ENCODE results near the gene PTPRO. TPM values are rescaled to one million over a fixed set of nuclear protein-coding genes. Genes with fewer than 3 reads are reported as not detected.
A peak's percentile ranks its signal among the peaks of the same experiment; 100 is the strongest.

The PTPRO gene
- total and polyA plus RNA-seq, 10 of the 15 experiments (the other 5 are each of a cell fraction or from before 2014, with no cell fraction given): 1.2 to 5.3 (median 3.5) TPM

DNA sequence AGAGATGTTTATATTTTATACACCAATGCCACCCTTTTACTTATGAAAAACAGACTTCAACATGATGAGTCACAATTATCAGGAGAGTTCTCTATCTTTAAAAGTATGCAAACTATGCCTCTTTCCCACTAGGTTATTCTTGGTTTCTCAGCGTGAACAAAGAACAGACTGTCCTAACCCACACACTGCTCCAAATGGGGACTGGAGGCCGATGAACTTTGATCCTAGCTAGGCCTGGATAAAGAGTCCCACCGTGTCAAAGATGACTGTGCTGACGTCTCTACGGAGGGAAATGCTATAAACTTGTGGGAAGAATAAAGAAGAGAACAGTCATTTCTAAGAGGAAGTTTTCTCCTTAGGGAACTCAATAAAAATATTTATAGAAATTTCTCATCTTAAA is 306.8 kb downstream of the PTPRO start (continued):
- TF ChIP-seq ZSCAN29 (IDR thresholded peaks at IDR 0.05) (no peak), BMI1 (IDR thresholded peaks at IDR 0.05; ENCODE audit: borderline replicate concordance) (peak; percentile 70), ZNF274 (IDR thresholded peaks at IDR 0.05; ENCODE audit: insufficient read depth, insufficient read length) (no peak), MEF2B (IDR thresholded peaks at IDR 0.05; ENCODE audit: partially characterized antibody, poor library complexity, severe bottlenecking) (peak; percentile 94), BACH1 (IDR thresholded peaks at IDR 0.05; ENCODE audit: borderline replicate concordance) (peak; percentile 52; the same call in 1 of the 2 replicates), ZNF217 (IDR thresholded peaks at IDR 0.05) (no peak), SMAD1 (IDR thresholded peaks at IDR 0.05; ENCODE audit: low read depth, partially characterized antibody) (peak; percentile 40), RAD51 (IDR thresholded peaks at IDR 0.05) (no peak), IKZF1 (conservative IDR thresholded peaks at IDR 0.05) (peak; percentile 88), IKZF2 (IDR thresholded peaks at IDR 0.05) (peak; percentile 94), IRF4 (IDR thresholded peaks at IDR 0.05; ENCODE audit: low read depth, low read length) (no peak), ETV6 (conservative IDR thresholded peaks at IDR 0.05 in 1 of 2, IDR thresholded peaks at IDR 0.05 in 1 of 2; ENCODE audit: borderline replicate concordance in 1 of 2, low read depth in 1 of 2) (no peak)
- TF ChIP-seq, protein P1, sequence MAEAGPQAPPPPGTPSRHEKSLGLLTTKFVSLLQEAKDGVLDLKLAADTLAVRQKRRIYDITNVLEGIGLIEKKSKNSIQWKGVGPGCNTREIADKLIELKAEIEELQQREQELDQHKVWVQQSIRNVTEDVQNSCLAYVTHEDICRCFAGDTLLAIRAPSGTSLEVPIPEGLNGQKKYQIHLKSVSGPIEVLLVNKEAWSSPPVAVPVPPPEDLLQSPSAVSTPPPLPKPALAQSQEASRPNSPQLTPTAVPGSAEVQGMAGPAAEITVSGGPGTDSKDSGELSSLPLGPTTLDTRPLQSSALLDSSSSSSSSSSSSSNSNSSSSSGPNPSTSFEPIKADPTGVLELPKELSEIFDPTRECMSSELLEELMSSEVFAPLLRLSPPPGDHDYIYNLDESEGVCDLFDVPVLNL (IDR thresholded peaks at IDR 0.05; ENCODE audit: low read depth, low read length): no peak

DNA sequence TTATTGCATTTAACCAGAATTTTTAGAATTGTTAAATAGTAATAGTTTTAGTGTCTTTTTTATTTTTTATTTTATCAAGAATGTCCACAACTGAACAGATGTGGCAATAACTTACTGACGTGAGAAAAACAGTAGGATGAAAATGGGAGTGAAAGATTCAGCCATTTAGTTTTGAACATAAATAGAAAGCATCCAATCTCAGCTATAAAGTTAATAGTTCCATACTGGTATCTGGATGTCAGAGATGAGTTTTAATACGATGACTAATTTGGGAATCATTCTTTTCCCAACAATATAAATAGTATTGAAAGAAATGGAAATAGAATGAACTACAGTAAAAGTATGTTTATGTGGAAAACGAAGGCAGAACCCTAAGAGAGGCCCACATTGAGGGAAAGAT is 307.5 kb downstream of the PTPRO start:
- POLR2A ChIA-PET: no interaction called here
- H3K4me1 ChIP-seq (ENCODE audit: control insufficient read depth, insufficient read depth, low read length): no peaks in the 10 kb centered on the region
- intact Hi-C loops (cut with micrococcal nuclease; ENCODE audit: unreplicated experiment) (no loop called here), in situ Hi-C loops (cut with MboI) (no loop called here)
- FAIRE-seq (no peak), ATAC-seq (no peak), DNase-seq (ENCODE audit: low read depth, low spot score) (no peak)
- H3K27ac ChIP-seq (ENCODE audit: control insufficient read depth, insufficient read depth): no peak overlapping the region
- no TSS peak for BruUV-seq (replicated peaks)
- RAD21 ChIA-PET (ENCODE audit: unreplicated experiment): interaction anchor here (0.9 to 2.4 kb wide), 9 partner anchors 59 to 159 kb away, joined by 3 to 9 read pairs (median 5); partner anchors contain the start of gene EPS8
- H3K27me3 ChIP-seq (replicated peaks in 1 of 2; ENCODE audit: control insufficient read depth in 2 of 2, insufficient read depth in 2 of 2, low read length in 1 of 2): no peaks in the 10 kb centered on the region
- no peak overlapping the region for H3K9ac ChIP-seq (ENCODE audit: control insufficient read depth, insufficient read depth, low read length)
- no peaks in the 10 kb centered on the region for H3K9me3 ChIP-seq (replicated peaks; ENCODE audit: control insufficient read depth, insufficient read depth, low read length)
- 75% methylated on average over 3 of the region's 3 CpGs for WGBS (ENCODE audit: insufficient coverage, insufficient replicate concordance, low lambda C conversion rate, missing lambda C conversion rate)
- H4K20me1 ChIP-seq (ENCODE audit: control insufficient read depth, insufficient read depth): no peaks in the 10 kb centered on the region
- no peaks in the 10 kb centered on the region for H3K36me3 ChIP-seq (ENCODE audit: control insufficient read depth in 2 of 2, insufficient read depth in 2 of 2, low read length in 1 of 2)
- CTCF ChIA-PET: interaction anchor here (0.6 to 1.5 kb wide), 4 partner anchors 32 to 192 kb away, joined by 3 to 5 read pairs (median 4); no protein-coding TSS in a partner anchor
- no peak overlapping the region for H2AFZ ChIP-seq (ENCODE audit: control insufficient read depth, low read depth, low read length)
- SMC1A ChIA-PET (ENCODE audit: uncharacterized antibody, unreplicated experiment): interaction anchor here (0.7 to 2.3 kb wide), 9 partner anchors 11 to 229 kb away, joined by 3 to 11 read pairs (median 3); partner anchors contain the start of gene EPS8
- no peak overlapping the region for H3K4me3 ChIP-seq
- no peaks in the 10 kb centered on the region for H3K79me2 ChIP-seq (ENCODE audit: control insufficient read depth, insufficient read depth, low read length)
- H3K4me2 ChIP-seq (ENCODE audit: control insufficient read depth, insufficient read depth): no peak overlapping the region
- no peak for TF ChIP-seq STAT3 (IDR thresholded peaks at IDR 0.05; ENCODE audit: low read depth, low read length)
- TF ChIP-seq NFXL1 (IDR thresholded peaks at IDR 0.05; ENCODE audit: borderline replicate concordance): no peak
- TF ChIP-seq, protein P2, sequence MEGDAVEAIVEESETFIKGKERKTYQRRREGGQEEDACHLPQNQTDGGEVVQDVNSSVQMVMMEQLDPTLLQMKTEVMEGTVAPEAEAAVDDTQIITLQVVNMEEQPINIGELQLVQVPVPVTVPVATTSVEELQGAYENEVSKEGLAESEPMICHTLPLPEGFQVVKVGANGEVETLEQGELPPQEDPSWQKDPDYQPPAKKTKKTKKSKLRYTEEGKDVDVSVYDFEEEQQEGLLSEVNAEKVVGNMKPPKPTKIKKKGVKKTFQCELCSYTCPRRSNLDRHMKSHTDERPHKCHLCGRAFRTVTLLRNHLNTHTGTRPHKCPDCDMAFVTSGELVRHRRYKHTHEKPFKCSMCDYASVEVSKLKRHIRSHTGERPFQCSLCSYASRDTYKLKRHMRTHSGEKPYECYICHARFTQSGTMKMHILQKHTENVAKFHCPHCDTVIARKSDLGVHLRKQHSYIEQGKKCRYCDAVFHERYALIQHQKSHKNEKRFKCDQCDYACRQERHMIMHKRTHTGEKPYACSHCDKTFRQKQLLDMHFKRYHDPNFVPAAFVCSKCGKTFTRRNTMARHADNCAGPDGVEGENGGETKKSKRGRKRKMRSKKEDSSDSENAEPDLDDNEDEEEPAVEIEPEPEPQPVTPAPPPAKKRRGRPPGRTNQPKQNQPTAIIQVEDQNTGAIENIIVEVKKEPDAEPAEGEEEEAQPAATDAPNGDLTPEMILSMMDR (IDR thresholded peaks at IDR 0.05 in 2 of 3, conservative IDR thresholded peaks at IDR 0.05 in 1 of 3; ENCODE audit: control insufficient read depth in 2 of 3, extremely low read depth in 1 of 3, insufficient read depth in 1 of 3, low read depth in 3 of 3, low read length in 3 of 3): no peak
- TF ChIP-seq YY1 (IDR thresholded peaks at IDR 0.05; ENCODE audit: low read depth, low read length): no peak
- TF ChIP-seq IKZF1 (conservative IDR thresholded peaks at IDR 0.05): no peak
- no peak for TF ChIP-seq NRF1 (conservative IDR thresholded peaks at IDR 0.05; ENCODE audit: low read depth, low read length)
- TF ChIP-seq ZNF207 (IDR thresholded peaks at IDR 0.05; ENCODE audit: borderline replicate concordance): no peak
- TF ChIP-seq MEF2A (IDR thresholded peaks at IDR 0.05; ENCODE audit: insufficient read depth, low read depth, low read length): no peak
- no peak for TF ChIP-seq BHLHE40 (IDR thresholded peaks at IDR 0.05; ENCODE audit: borderline replicate concordance in 1 of 2, low read depth in 2 of 2, low read length in 1 of 2)
- TF ChIP-seq TARDBP (IDR thresholded peaks at IDR 0.05; ENCODE audit: borderline replicate concordance): no peak
- TF ChIP-seq YBX1 (IDR thresholded peaks at IDR 0.05): no peak

Measured in GM12878 (cell line).